Prostate gland (tissue), 2 donors: ENCODE measurements around the gene CKAP2L. TPM values are rescaled to one million over a fixed set of nuclear protein-coding genes. Genes with fewer than 3 reads are reported as not detected.

Source experiments
- DNase-seq: peaks from one replicate; pipeline ENCODE4 v3.0.0-alpha.2; 2019; ENCODE audit warnings: low spot score
- H3K27ac ChIP-seq, 2 donors: fragments of 200-600 bp; sonication (generic); 2 replicates each; pipeline ENCODE4 v1.5.1; 2017 to 2019
- H3K27me3 ChIP-seq: fragments of 200-600 bp; sonication (generic); replicated peaks from 2 replicates; pipeline ENCODE4 v1.5.1; 2019; ENCODE audit not compliant: insufficient read depth
- H3K36me3 ChIP-seq, 2 donors: fragments of 200-600 bp; sonication (generic); 1 replicate in 1 of 2; 2 replicates in 1 of 2; pipeline versions ENCODE4 v1.5.1 to v1.8.1; 2017 to 2019
- H3K4me1 ChIP-seq: fragments of 200-600 bp; sonication (generic); replicated peaks from 2 replicates; pipeline ENCODE4 v1.5.1; 2019
- H3K4me3 ChIP-seq, 2 donors: fragments of 200-600 bp; sonication (generic); 2 replicates each; pipeline ENCODE4 v1.5.1; 2017 to 2019
- H3K9me3 ChIP-seq: fragments of 200-600 bp; sonication (generic); 2 replicates; pipeline ENCODE4 v1.5.1; 2017
- CTCF ChIP-seq, 4 experiments: fragments of 200-600 bp in 2 of 4; fragments of 450-650 bp in 2 of 4; sonication (generic) in 2 of 4; IDR thresholded peaks; 1 replicate in 3 of 4; 2 replicates in 1 of 4; pipeline ENCODE4 v1.5.1; 2016 to 2019; ENCODE audit warnings: antibody characterized with exemption in 4 of 4, mild to moderate bottlenecking in 2 of 4, moderate library complexity in 2 of 4
- POLR2A ChIP-seq: fragments of 450-650 bp; IDR thresholded peaks from one replicate; pipeline ENCODE4 v1.6.1; 2016; ENCODE audit warnings: antibody characterized with exemption, mild to moderate bottlenecking
- POLR2AphosphoS5 ChIP-seq: sonication (generic); formaldehyde crosslinking; IDR thresholded peaks from one replicate; pipeline ENCODE4 v1.6.1; 2017; ENCODE audit warnings: antibody characterized with exemption
- WGBS: methylation state at CpG from one replicate; pipeline ENCODE4 v1.1.5; 2018; 5-methylcytosine and 5-hydroxymethylcytosine counted together
- intact Hi-C: fragments of 100-400 bp; cut with DNase I; formaldehyde crosslinking; loops from one replicate; pipeline ENCODE4 v1.14.2; 2022
- total RNA-seq, 2 donors: library from RNA; depleted of rRNA; stranded (reverse); fragments of >200 nt; gene quantifications; one replicate each; pipeline ENCODE4 v1.1.0, GENCODE V29; 2016

Gene CKAP2L
- total RNA-seq, 2 donors from 2014 or later, result 0.23 to 3.1 TPM

GRCh38 chr2:112688086-112688880, 76.1 kb downstream of the CKAP2L start:
- intact Hi-C loops, result loop anchor here (5.0 kb wide), 1 partner anchor 61 kb away; no protein-coding TSS in a partner anchor
- no peaks in the 10 kb centered on the region for H3K36me3 ChIP-seq
- H3K4me3 ChIP-seq, result no peak overlapping the region
- no peak overlapping the region for H3K27ac ChIP-seq
- no peaks in the 10 kb centered on the region for H3K27me3 ChIP-seq
- no peak for TF ChIP-seq POLR2A
- no peak for TF ChIP-seq POLR2AphosphoS5
- no peak for TF ChIP-seq CTCF (IDR thresholded peaks at IDR 0.05)
- no peak for DNase-seq
- no peaks in the 10 kb centered on the region for H3K9me3 ChIP-seq
- H3K4me1 ChIP-seq, result no peaks in the 10 kb centered on the region
- WGBS, result 85% methylated on average over 14 of the region's 14 CpGs

GRCh38 chr2:112687522-112687921, 76.9 kb downstream of the CKAP2L start:
- no peaks in the 10 kb centered on the region for H3K9me3 ChIP-seq
- H3K4me1 ChIP-seq, result no peaks in the 10 kb centered on the region
- no peaks in the 10 kb centered on the region for H3K36me3 ChIP-seq
- H3K4me3 ChIP-seq, result no peak overlapping the region
- no peak for TF ChIP-seq CTCF (IDR thresholded peaks at IDR 0.05)
- no peak for TF ChIP-seq POLR2A
- no peak for TF ChIP-seq POLR2AphosphoS5
- DNase-seq, result no peak
- WGBS, result 90% methylated on average over 6 of the region's 6 CpGs
- H3K27me3 ChIP-seq, result no peaks in the 10 kb centered on the region
- no peak overlapping the region for H3K27ac ChIP-seq
- intact Hi-C loops, result loop anchor here (5.0 kb wide), 1 partner anchor 60 kb away; no protein-coding TSS in a partner anchor

Other genes starting within 250 kb of the CKAP2L start
- gene POLR1B, start 222.1 kb downstream of the CKAP2L start, total RNA-seq, result 10 to 100 TPM; 13.1 to 14.0 TPM
- gene CHCHD5, start 180.0 kb downstream of the CKAP2L start, total RNA-seq, result 10 to 100 TPM; 26.3 to 35.4 TPM
- 10 to 100 TPM; 10.7 to 34.1 TPM for gene SLC20A1, start 118.7 kb downstream of the CKAP2L start, total RNA-seq
- gene NT5DC4, start 43.6 kb downstream of the CKAP2L start, total RNA-seq, result under 1 TPM in 1 of 2 donors, not detected in 1; 0.23 TPM
- gene IL1A, start 19.9 kb upstream of the CKAP2L start, total RNA-seq, result 10 to 100 TPM in 1 of 2 donors, not detected in 1; 27.4 TPM
- not detected for gene IL1B, start 72.2 kb upstream of the CKAP2L start, total RNA-seq
- 1 to 10 TPM in 1 of 2 donors, not detected in 1; 1.4 TPM for gene IL37, start 146.6 kb upstream of the CKAP2L start, total RNA-seq
- not detected for gene IL36G, start 213.4 kb upstream of the CKAP2L start, total RNA-seq
- gene IL36A, start 240.8 kb upstream of the CKAP2L start, total RNA-seq, result not detected